K562 (cell line): Measurements from ENCODE around the gene KDM2B. TPM values are rescaled to one million over a fixed set of nuclear protein-coding genes. Genes with fewer than 3 reads are reported as not detected.
A peak's percentile ranks its signal among the peaks of the same experiment; 100 is the strongest.

Source experiments
- BCOR ChIP-seq: fragments of 450-650 bp; IDR thresholded peaks from 2 replicates; pipeline ENCODE4 v1.6.1; 2016
- CHAMP1 ChIP-seq: fragments of 450-650 bp; IDR thresholded peaks from 2 replicates; pipeline ENCODE4 v1.6.1; 2016; ENCODE audit warnings: mild to moderate bottlenecking
- CREB1 ChIP-seq, 2 experiments: sonication (generic) in 1 of 2; formaldehyde crosslinking in 1 of 2; IDR thresholded peaks; 2 replicates each; pipeline versions ENCODE4 v1.6.1 to v1.8.0; 2012 to 2022; ENCODE audit warnings: inconsistent platforms in 1 of 2, mild to moderate bottlenecking in 1 of 2, missing genetic modification reagents in 1 of 2, moderate library complexity in 1 of 2
- E2F3 ChIP-seq: fragments of 250-450 bp; sonication (Bioruptor Pico); IDR thresholded peaks from 2 replicates; pipeline ENCODE4 v1.4.0; 2020; ENCODE audit warnings: mild to moderate bottlenecking
- GTF2B ChIP-seq: IDR thresholded peaks from 2 replicates; pipeline ENCODE4 v1.6.1; 2011; ENCODE audit not compliant: insufficient read length; ENCODE audit errors: extremely low read depth
- HDAC3 ChIP-seq: fragments of 450-650 bp; IDR thresholded peaks from 2 replicates; pipeline ENCODE4 v1.6.1; 2018; ENCODE audit warnings: borderline replicate concordance, mild to moderate bottlenecking, moderate library complexity; ENCODE audit not compliant: partially characterized antibody
- HEY1 ChIP-seq: fragments of 250-450 bp; sonication (Bioruptor Pico); IDR thresholded peaks from 2 replicates; pipeline ENCODE4 v1.5.0; 2020; ENCODE audit warnings: mild to moderate bottlenecking, moderate library complexity, borderline replicate concordance
- HNRNPLL ChIP-seq: fragments of 200-400 bp; formaldehyde crosslinking; IDR thresholded peaks from 2 replicates; pipeline ENCODE4 v1.6.1; 2017; ENCODE audit warnings: low read length, low read depth, mild to moderate bottlenecking; ENCODE audit not compliant: poor library complexity, severe bottlenecking
- KAT7 ChIP-seq: sonication (generic); formaldehyde crosslinking; IDR thresholded peaks from 2 replicates; pipeline ENCODE4 v1.8.0; 2022; ENCODE audit warnings: missing genetic modification reagents, mild to moderate bottlenecking, borderline replicate concordance
- PTRF ChIP-seq: fragments of 450-650 bp; IDR thresholded peaks from 2 replicates; pipeline ENCODE4 v1.6.1; 2016; ENCODE audit warnings: mild to moderate bottlenecking, missing genetic modification characterization, missing compliant biosample characterization
- SMARCA4 ChIP-seq: fragments of 450-650 bp; IDR thresholded peaks from 2 replicates; pipeline ENCODE4 v1.6.1; 2016
- STAT5B ChIP-seq: fragments of 250-450 bp; sonication (Bioruptor Pico); IDR thresholded peaks from 2 replicates; pipeline ENCODE4 v1.8.0; 2021; ENCODE audit warnings: mild to moderate bottlenecking, inconsistent platforms
- THRB ChIP-seq: fragments of 450-650 bp; formaldehyde crosslinking; conservative IDR thresholded peaks from 2 replicates; pipeline ENCODE4 v1.4.0; 2022; ENCODE audit warnings: mild to moderate bottlenecking, missing genetic modification characterization
- VEZF1 ChIP-seq: fragments of 200-800 bp; sonication (Bioruptor generic); IDR thresholded peaks from 2 replicates; pipeline ENCODE4 v1.6.1; 2017; ENCODE audit warnings: missing genetic modification characterization, missing compliant biosample characterization
- ZKSCAN8 ChIP-seq: fragments of 200-800 bp; sonication (Bioruptor generic); IDR thresholded peaks from 2 replicates; pipeline ENCODE4 v1.6.1; 2016; ENCODE audit warnings: missing genetic modification characterization, missing compliant biosample characterization
- ZNF124 ChIP-seq: sonication (generic); formaldehyde crosslinking; IDR thresholded peaks from 2 replicates; pipeline ENCODE4 v1.8.1; 2022; ENCODE audit warnings: missing genetic modification reagents
- ZNF23 ChIP-seq: fragments of 250-450 bp; sonication (Bioruptor Pico); IDR thresholded peaks from 2 replicates; pipeline ENCODE4 v1.4.0; 2020; ENCODE audit warnings: mild to moderate bottlenecking
- ZNF384 ChIP-seq: IDR thresholded peaks from 2 replicates; pipeline ENCODE4 v1.6.1; 2012; ENCODE audit warnings: low read depth, low read length, improper control_type of control experiment
- ZNF512 ChIP-seq: IDR thresholded peaks from 2 replicates; pipeline ENCODE4 v1.6.1; 2016; ENCODE audit warnings: missing genetic modification characterization, missing compliant biosample characterization
- polyA plus RNA-seq, 8 experiments: library from polyadenylated mRNA; depleted of rRNA in 4 of 8; stranded (reverse) in 5 of 8; unstranded in 3 of 8; fragments of >200 nt; fragmentation: Nextera tagmentation in 2 of 8; fragmentation: Illumina TruSeq in 1 of 8; extraction: Ambion mirVana in 2 of 8; extraction: Trizol in 1 of 8; gene quantifications; 2 replicates each; pipeline versions ENCODE4 v1.2.1 to v1.2.3, GENCODE V29; 2011 to 2014; ENCODE audit warnings: inconsistent platforms in 1 of 8, missing spikeins in 1 of 8
- total RNA-seq, 7 experiments: library from RNA; depleted of rRNA in 6 of 7; stranded (reverse); fragments of >200 nt in 6 of 7; fragmentation: Illumina TruSeq in 2 of 7; extraction: Trizol in 2 of 7; gene quantifications; 2 replicates each; pipeline versions ENCODE4 v1.2.1 to v1.2.3, GENCODE V29; 2011 to 2021; ENCODE audit warnings: low replicate concordance in 1 of 7

The KDM2B gene
- total and polyA plus RNA-seq, 9 of the 15 experiments (the other 6 are each of a cell fraction or from before 2014, with no cell fraction given), result 7.4 to 50.5 (median 22.5) TPM

- TF ChIP-seq HDAC3 (peak; percentile 38), CREB1 (IDR thresholded peaks at IDR 0.05) (no peak), CREB1 (CRISPR knock-in tag; IDR thresholded peaks at IDR 0.05) (0 out of 2 replicates have a peak, but pooled peaks have one; percentile 19), KAT7 (CRISPR knock-in tag) (0 out of 2 replicates have a peak, but pooled peaks have one; percentile 27), ZNF124 (no peak), PTRF (tag) (no peak), ZNF23 (no peak), E2F3 (CRISPR knock-in tag) (no peak), GTF2B (no peak), ZNF384 (peak; percentile 63), CHAMP1 (no peak), STAT5B (CRISPR knock-in tag) (no peak), HNRNPLL (peak; percentile 95), THRB (CRISPR knock-in tag) (no peak), ZKSCAN8 (no peak), VEZF1 (CRISPR knock-in tag) (0 out of 2 replicates have a peak, but pooled peaks have one; percentile 19), ZNF512 (tag) (no peak), SMARCA4 (peak; percentile 36; the same call in 1 of the 2 replicates), BCOR (0 out of 2 replicates have a peak, but pooled peaks have one; percentile 33), HEY1 (CRISPR knock-in tag) (no peak)
Observed at GRCh38 chr12:121465921-121466793, 114.7 kb downstream of the KDM2B start (continued).
